Neural crest cell (in vitro differentiated cells): Measurements from ENCODE around the gene SLAMF9. TPM values are rescaled to one million over a fixed set of nuclear protein-coding genes. Genes with fewer than 3 reads are reported as not detected.

Experiments used
- DNase-seq: peaks from one replicate; pipeline ENCODE4 v3.0.0; 2021; ENCODE audit warnings: low read depth, mixed read lengths, low spot score
- H3K27ac Mint-ChIP-seq: one replicate; pipeline ENCODE4 v1.8.0; 2021; ENCODE audit warnings: mild to moderate bottlenecking, mixed read lengths; ENCODE audit not compliant: unreplicated experiment
- H3K27me3 Mint-ChIP-seq: 2 replicates; pipeline ENCODE4 v1.8.0; 2021; ENCODE audit warnings: low read depth, mild to moderate bottlenecking, mixed read lengths
- H3K36me3 Mint-ChIP-seq: 2 replicates; pipeline ENCODE4 v1.8.0; 2021; ENCODE audit warnings: low read depth, mild to moderate bottlenecking, mixed read lengths
- H3K4me1 Mint-ChIP-seq: 2 replicates; pipeline ENCODE4 v1.8.0; 2021; ENCODE audit warnings: mixed read lengths
- H3K4me3 Mint-ChIP-seq: one replicate; pipeline ENCODE4 v1.8.0; 2021; ENCODE audit warnings: mild to moderate bottlenecking, mixed read lengths
- H3K9me3 Mint-ChIP-seq: 2 replicates; pipeline ENCODE4 v1.8.0; 2021; ENCODE audit warnings: mixed read lengths
- total RNA-seq: library from RNA; stranded (reverse); gene quantifications from 2 replicates; pipeline ENCODE4 v1.2.1, GENCODE V29; 2021
- TF ChIP-seq, protein P1 (sequence below): fragments of 200-600 bp; sonication (generic); conservative IDR thresholded peaks from 2 replicates; pipeline ENCODE4 v1.5.0; 2021; ENCODE audit warnings: antibody characterized with exemption, mild to moderate bottlenecking

Gene SLAMF9
- total RNA-seq, 1 donor from 2014 or later, result not detected

DNA sequence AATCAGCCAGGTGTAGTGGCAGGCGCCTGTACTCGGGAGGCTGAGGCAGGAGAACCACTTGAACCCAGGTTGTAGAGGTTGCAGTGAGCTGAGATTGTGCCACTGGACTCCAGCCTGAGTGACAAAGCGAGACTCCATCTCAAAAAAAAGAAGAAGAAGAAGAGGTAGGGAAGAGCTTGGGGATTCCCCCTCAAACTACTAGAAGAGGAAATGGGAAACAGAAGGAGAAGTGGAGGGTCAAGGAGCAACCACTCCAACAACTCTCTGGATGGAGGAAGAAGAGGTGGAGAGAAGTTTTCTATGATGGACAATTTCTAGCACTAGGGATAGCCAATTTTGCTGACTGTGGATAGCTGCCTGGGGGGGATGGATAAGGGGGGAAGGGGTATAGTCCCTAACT is 14.9 kb upstream of the SLAMF9 start:
- DNase-seq, result no peak
- H3K27ac Mint-ChIP-seq, result no peak overlapping the region
- no peaks in the 10 kb centered on the region for H3K36me3 Mint-ChIP-seq
- peaks cover 20% of the 10 kb centered on the region for H3K27me3 Mint-ChIP-seq
- peaks cover 35% of the 10 kb centered on the region for H3K4me1 Mint-ChIP-seq
- TF ChIP-seq, protein P1, sequence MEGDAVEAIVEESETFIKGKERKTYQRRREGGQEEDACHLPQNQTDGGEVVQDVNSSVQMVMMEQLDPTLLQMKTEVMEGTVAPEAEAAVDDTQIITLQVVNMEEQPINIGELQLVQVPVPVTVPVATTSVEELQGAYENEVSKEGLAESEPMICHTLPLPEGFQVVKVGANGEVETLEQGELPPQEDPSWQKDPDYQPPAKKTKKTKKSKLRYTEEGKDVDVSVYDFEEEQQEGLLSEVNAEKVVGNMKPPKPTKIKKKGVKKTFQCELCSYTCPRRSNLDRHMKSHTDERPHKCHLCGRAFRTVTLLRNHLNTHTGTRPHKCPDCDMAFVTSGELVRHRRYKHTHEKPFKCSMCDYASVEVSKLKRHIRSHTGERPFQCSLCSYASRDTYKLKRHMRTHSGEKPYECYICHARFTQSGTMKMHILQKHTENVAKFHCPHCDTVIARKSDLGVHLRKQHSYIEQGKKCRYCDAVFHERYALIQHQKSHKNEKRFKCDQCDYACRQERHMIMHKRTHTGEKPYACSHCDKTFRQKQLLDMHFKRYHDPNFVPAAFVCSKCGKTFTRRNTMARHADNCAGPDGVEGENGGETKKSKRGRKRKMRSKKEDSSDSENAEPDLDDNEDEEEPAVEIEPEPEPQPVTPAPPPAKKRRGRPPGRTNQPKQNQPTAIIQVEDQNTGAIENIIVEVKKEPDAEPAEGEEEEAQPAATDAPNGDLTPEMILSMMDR, result no peak
- no peaks in the 10 kb centered on the region for H3K9me3 Mint-ChIP-seq
- no peak overlapping the region for H3K4me3 Mint-ChIP-seq

- no peak overlapping the region for H3K4me3 Mint-ChIP-seq
- peaks cover 18% of the 10 kb centered on the region for H3K27me3 Mint-ChIP-seq
- no peak overlapping the region for H3K27ac Mint-ChIP-seq
- H3K36me3 Mint-ChIP-seq, result no peaks in the 10 kb centered on the region
- no peaks in the 10 kb centered on the region for H3K9me3 Mint-ChIP-seq
- DNase-seq, result no peak
- peaks cover 13% of the 10 kb centered on the region for H3K4me1 Mint-ChIP-seq
- TF ChIP-seq, protein P1, result no peak
Observed at GRCh38 chr1:159965263-159965662, 11.2 kb upstream of the SLAMF9 start.

DNA sequence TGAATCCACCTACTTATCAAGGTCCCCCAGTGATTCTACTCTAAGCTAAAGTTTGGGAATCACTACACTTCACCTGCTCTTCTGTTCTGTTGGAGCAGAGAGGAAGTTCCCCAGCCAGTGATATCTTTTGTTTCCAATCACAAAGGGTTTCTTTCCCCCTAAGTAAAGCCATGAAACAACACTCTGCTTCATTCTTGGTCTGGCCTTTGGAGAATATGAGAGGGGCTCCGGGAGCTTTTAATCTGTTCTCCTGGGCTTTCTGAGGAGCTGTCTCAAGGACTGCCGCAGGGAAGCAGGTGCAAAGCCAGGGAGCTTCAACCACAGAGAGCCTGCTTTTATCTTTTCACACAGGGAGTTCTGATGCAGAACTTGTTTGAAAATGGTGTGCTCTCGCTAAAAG is 10.1 kb upstream of the SLAMF9 start:
- no peak for DNase-seq
- peaks cover 22% of the 10 kb centered on the region for H3K27me3 Mint-ChIP-seq
- H3K9me3 Mint-ChIP-seq, result no peaks in the 10 kb centered on the region
- peaks cover 13% of the 10 kb centered on the region for H3K4me1 Mint-ChIP-seq
- H3K4me3 Mint-ChIP-seq, result no peak overlapping the region
- TF ChIP-seq, protein P1, result no peak
- H3K27ac Mint-ChIP-seq, result no peak overlapping the region
- no peaks in the 10 kb centered on the region for H3K36me3 Mint-ChIP-seq

DNA sequence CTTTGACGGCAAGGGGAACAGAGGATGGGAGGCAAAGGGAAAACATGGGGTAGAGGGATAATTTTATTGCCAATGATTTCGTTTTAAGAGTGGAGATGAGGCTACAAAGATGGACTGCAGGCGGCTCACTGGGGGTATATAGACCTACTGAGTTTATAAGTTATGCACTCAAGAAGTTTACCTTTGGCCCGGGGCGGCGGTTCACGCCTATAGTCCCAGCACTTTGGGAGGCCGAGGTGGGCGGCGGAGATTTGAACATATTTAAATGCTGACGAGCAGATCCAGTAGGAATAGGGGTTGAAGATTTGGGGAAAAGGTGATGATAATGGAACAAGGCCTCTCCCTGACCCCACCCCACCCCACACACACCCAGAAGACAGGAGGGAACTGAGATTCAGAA is 8.1 kb upstream of the SLAMF9 start:
- Mint-ChIP-seq H3K36me3 (no peaks in the 10 kb centered on the region), H3K9me3 (no peaks in the 10 kb centered on the region), H3K4me3 (no peak overlapping the region), H3K4me1 (peaks cover 13% of the 10 kb centered on the region), H3K27me3 (peaks cover 23% of the 10 kb centered on the region), H3K27ac (no peak overlapping the region)
- no peak for DNase-seq
- TF ChIP-seq, protein P1, result no peak

- Mint-ChIP-seq H3K27ac (no peak overlapping the region), H3K36me3 (no peaks in the 10 kb centered on the region), H3K27me3 (peaks cover 23% of the 10 kb centered on the region), H3K4me1 (peaks cover 13% of the 10 kb centered on the region), H3K9me3 (no peaks in the 10 kb centered on the region), H3K4me3 (no peak overlapping the region)
- DNase-seq, result no peak
- TF ChIP-seq, protein P1, result no peak
Observed at GRCh38 chr1:159961636-159962035, 7.6 kb upstream of the SLAMF9 start.
